Measurements from ENCODE around the gene RSPO3.

GRCh38 chr6:127102859-127103258 is 15.6 kb upstream of the RSPO3 start:
- TF ChIP-seq CTCF (IDR thresholded peaks at IDR 0.05; ENCODE audit: low read length) = no peak
- no peak for TF ChIP-seq EZH2 (IDR thresholded peaks at IDR 0.05; ENCODE audit: borderline replicate concordance, low read length)
